ENCODE measurements around the gene ANKRD6.

Gene ANKRD6

DNA sequence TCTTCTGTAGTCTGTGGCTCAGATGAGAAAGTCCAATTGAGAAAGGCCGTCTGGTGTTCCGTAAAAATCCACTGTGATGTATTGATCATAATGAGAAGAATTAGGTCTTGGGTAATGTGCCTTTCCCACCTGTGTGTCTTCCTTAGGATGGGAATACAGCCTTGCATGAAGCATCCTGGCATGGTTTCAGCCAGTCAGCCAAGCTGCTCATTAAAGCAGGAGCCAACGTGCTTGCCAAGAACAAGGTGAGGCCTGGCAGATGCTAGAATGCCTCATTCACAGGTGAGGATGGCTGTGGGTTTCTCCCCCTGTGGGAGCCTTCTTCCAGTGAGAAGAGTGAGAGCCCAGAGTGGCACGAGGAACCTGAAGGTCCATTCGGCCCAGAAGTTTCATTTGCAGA lies 172.9 kb downstream of the ANKRD6 start:
- TF ChIP-seq, protein P1, sequence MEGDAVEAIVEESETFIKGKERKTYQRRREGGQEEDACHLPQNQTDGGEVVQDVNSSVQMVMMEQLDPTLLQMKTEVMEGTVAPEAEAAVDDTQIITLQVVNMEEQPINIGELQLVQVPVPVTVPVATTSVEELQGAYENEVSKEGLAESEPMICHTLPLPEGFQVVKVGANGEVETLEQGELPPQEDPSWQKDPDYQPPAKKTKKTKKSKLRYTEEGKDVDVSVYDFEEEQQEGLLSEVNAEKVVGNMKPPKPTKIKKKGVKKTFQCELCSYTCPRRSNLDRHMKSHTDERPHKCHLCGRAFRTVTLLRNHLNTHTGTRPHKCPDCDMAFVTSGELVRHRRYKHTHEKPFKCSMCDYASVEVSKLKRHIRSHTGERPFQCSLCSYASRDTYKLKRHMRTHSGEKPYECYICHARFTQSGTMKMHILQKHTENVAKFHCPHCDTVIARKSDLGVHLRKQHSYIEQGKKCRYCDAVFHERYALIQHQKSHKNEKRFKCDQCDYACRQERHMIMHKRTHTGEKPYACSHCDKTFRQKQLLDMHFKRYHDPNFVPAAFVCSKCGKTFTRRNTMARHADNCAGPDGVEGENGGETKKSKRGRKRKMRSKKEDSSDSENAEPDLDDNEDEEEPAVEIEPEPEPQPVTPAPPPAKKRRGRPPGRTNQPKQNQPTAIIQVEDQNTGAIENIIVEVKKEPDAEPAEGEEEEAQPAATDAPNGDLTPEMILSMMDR (IDR thresholded peaks at IDR 0.05; ENCODE audit: control extremely low read depth, extremely low read depth, low read depth, missing control alignments): no peak
- ChIA-PET CTCF (interaction anchor here (8.7 kb wide), 1 partner anchor 174 kb away, joined by 68 read pairs; the partner anchor contains the start of gene ANKRD6), POLR2A (no interaction called here)
- no peak for DNase-seq (ENCODE audit: extremely low spot score)

DNA sequence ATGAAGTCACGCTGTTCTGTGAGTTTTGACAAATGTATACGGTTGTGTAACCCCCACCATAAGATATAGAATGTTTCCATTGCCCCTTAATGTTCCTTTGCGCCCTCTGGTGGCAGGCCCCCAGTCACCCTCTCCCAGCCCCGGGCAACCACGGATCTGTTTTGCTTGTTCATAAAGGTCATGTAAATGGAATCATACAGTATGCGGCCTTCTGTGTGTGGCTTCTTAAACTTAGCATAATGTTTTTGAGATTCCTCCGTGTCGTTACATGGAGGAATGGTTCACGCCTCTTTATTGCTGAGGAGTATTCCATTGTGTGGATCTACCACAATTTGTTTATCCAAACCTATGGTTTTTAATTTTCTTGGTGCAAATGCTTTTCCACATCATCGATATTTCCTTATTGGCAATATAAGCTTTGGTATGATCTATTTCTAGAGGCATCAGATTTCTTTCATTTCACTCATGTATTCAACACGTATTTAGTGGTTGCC lies 177.2 kb downstream of the ANKRD6 start:
- ChIA-PET CTCF (interaction anchor here (0.6 to 8.7 kb wide), 26 partner anchors 8 to 628 kb away, joined by 3 to 68 read pairs (median 4); partner anchors contain the start of genes ANKRD6 and LYRM2), POLR2A (no interaction called here)
- DNase-seq (ENCODE audit: extremely low spot score): peak; percentile 71

DNA sequence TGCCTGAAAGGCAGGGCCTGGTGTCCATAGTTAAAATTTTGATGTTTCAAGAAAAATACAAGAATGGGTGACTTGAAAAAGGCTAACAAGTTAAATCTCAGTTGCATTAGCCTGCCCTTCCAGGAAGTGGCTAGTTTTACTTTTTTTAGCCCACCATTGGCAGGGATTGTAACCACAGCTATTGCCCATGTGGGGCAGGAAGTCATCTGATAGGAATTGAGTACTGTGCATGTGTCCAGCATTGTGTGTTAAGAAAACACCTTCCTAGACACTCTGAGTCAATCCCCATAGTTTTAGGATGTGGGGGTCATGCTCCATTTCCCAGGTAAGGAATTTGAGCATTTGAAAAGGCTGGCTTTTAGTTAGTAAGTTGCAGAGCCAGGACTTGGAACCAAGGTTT lies 178.7 kb downstream of the ANKRD6 start:
- CTCF ChIA-PET: interaction anchor here (1.4 to 8.7 kb wide), 6 partner anchors 9 to 244 kb away, joined by 3 to 68 read pairs (median 13); partner anchors contain the start of gene ANKRD6
- TF ChIP-seq, protein P1 (IDR thresholded peaks at IDR 0.05; ENCODE audit: control extremely low read depth, extremely low read depth, low read depth, missing control alignments): no peak
- no peak for DNase-seq (ENCODE audit: extremely low spot score)
- POLR2A ChIA-PET: no interaction called here

More for the DNA sequence above, 177.2 kb downstream of the ANKRD6 start:
- TF ChIP-seq, protein P1 (IDR thresholded peaks at IDR 0.05; ENCODE audit: control extremely low read depth, extremely low read depth, low read depth, missing control alignments): peak; percentile 88

DNA sequence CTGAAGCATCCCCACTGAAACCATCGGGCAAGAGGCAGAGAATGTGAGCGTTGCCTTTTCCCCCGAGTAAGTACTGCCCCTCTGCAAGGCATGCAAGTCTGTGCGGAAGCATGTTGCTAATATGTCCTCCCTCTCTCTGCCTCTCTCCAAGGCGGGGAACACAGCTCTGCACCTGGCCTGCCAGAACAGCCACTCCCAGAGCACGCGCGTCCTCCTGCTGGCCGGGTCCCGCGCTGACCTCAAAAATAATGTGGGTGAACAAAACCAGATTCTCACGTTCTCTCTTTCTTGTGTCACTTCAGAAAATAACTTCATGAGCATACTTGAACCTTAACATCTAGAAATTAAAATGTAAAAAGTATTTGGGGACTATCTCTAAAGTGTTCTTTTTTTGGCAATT lies 179.2 kb downstream of the ANKRD6 start:
- TF ChIP-seq, protein P1 (IDR thresholded peaks at IDR 0.05; ENCODE audit: control extremely low read depth, extremely low read depth, low read depth, missing control alignments): no peak
- ChIA-PET CTCF (interaction anchor here (0.7 to 8.7 kb wide), 9 partner anchors 10 to 630 kb away, joined by 3 to 68 read pairs (median 5); partner anchors contain the start of genes ANKRD6 and LYRM2), POLR2A (no interaction called here)
- DNase-seq (ENCODE audit: extremely low spot score): no peak

DNA sequence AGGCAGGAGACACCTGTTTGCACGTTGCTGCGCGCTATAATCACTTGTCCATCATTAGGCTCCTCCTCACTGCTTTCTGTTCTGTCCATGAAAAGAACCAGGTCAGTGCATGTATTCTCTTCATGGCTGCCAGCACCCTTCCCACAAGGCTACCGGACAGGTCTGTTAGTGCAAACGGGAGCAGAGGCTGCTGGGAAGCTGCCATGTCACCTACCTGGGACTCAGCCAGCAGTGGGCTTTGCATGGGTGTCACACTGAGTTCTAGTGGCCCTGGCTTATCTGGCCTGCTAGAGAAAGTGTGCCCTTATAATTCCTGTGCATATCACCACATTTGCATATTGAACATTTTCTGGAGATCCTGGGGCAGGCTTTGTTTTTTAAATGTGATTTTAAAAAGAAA lies 180.8 kb downstream of the ANKRD6 start:
- TF ChIP-seq, protein P1 (IDR thresholded peaks at IDR 0.05; ENCODE audit: control extremely low read depth, extremely low read depth, low read depth, missing control alignments): no peak

DNA sequence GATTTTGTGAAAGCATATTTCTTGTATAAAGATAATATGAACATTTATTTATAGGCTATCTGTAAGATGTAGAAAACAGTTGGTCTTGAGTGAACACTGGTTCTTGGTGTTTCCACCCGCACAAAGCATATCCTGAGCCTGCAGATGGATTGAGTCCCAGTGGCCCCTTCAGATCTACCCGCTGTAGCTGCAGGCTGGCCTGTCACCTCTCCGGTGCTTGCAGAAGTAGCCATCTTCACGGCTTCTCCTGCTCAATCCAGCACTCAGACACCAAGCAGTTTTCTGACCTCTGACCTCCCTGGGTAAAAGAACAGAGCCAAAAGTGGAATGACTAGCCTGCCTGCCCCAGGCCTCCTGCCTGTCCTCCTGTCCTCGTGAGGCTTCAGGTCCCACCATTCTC lies 182.9 kb downstream of the ANKRD6 start:
- POLR2A ChIA-PET: no interaction called here
- CTCF ChIA-PET: interaction anchor here (1.5 to 2.5 kb wide), 2 partner anchors 184 to 245 kb away, joined by 3 to 10 read pairs; no protein-coding TSS in a partner anchor
- DNase-seq (ENCODE audit: extremely low spot score): no peak
- TF ChIP-seq, protein P1 (IDR thresholded peaks at IDR 0.05; ENCODE audit: control extremely low read depth, extremely low read depth, low read depth, missing control alignments): no peak

More for the DNA sequence above, 180.8 kb downstream of the ANKRD6 start:
- DNase-seq (ENCODE audit: extremely low spot score): no peak
- ChIA-PET POLR2A (no interaction called here), CTCF (interaction anchor here (0.6 to 8.7 kb wide), 8 partner anchors 9 to 631 kb away, joined by 3 to 68 read pairs (median 5); partner anchors contain the start of gene ANKRD6)

Measured in GM10248 (cell line).